H9 (cell line): ENCODE data around the gene C1QL4. TPM values are rescaled to one million over a fixed set of nuclear protein-coding genes. Genes with fewer than 3 reads are reported as not detected.

Experiments
- DNase-seq: peaks from one replicate; pipeline ENCODE4 v3.0.0-alpha.2; 2017
- H2AFZ ChIP-seq: one replicate; pipeline ENCODE4 v1.6.1; 2013; ENCODE audit warnings: mild to moderate bottlenecking, low read length, control low read depth, moderate library complexity
- H2AK5ac ChIP-seq: 2 replicates; pipeline ENCODE4 v1.6.1; 2013; ENCODE audit warnings: low read length, control low read depth, mixed read lengths; ENCODE audit not compliant: insufficient read length
- H2BK120ac ChIP-seq: one replicate; pipeline ENCODE4 v1.6.1; 2013; ENCODE audit warnings: low read depth, mild to moderate bottlenecking, low read length, control low read depth, inconsistent platforms; ENCODE audit not compliant: poor library complexity, severe bottlenecking
- H2BK12ac ChIP-seq: 2 replicates; pipeline ENCODE4 v1.6.1; 2013; ENCODE audit warnings: low read length, control low read depth, mixed read lengths, low read depth; ENCODE audit not compliant: insufficient read length
- H2BK15ac ChIP-seq: 2 replicates; pipeline ENCODE4 v1.6.1; 2013; ENCODE audit warnings: low read depth, low read length, control low read depth
- H2BK20ac ChIP-seq: one replicate; pipeline ENCODE4 v1.6.1; 2013; ENCODE audit warnings: low read depth, mild to moderate bottlenecking, low read length, control low read depth, inconsistent platforms; ENCODE audit not compliant: poor library complexity, severe bottlenecking
- H2BK5ac ChIP-seq: 2 replicates; pipeline ENCODE4 v1.6.1; 2013; ENCODE audit warnings: low read length, control low read depth, mixed read lengths; ENCODE audit not compliant: insufficient read length
- H3K14ac ChIP-seq: 2 replicates; pipeline ENCODE4 v1.6.1; 2013; ENCODE audit warnings: low read length, control low read depth; ENCODE audit not compliant: insufficient read depth
- H3K18ac ChIP-seq: 2 replicates; pipeline ENCODE4 v1.6.1; 2013; ENCODE audit warnings: low read depth, mild to moderate bottlenecking, mixed read lengths, low read length, control low read depth; ENCODE audit not compliant: insufficient read length
- H3K23ac ChIP-seq: 2 replicates; pipeline ENCODE4 v1.6.1; 2013; ENCODE audit warnings: low read length, control low read depth, mixed read lengths, low read depth; ENCODE audit not compliant: insufficient read length
- H3K23me2 ChIP-seq: 2 replicates; pipeline ENCODE4 v1.6.1; 2013; ENCODE audit warnings: low read depth, mild to moderate bottlenecking, mixed read lengths, low read length, control low read depth; ENCODE audit not compliant: insufficient read length, poor library complexity, severe bottlenecking
- H3K27ac ChIP-seq: 2 replicates; pipeline ENCODE4 v1.5.1; 2013; ENCODE audit warnings: low read length, control low read depth, mixed read lengths, low read depth; ENCODE audit not compliant: insufficient read length
- H3K27me3 ChIP-seq: 2 replicates; pipeline ENCODE4 v1.6.1; 2013; ENCODE audit warnings: low read length, control low read depth, inconsistent platforms; ENCODE audit not compliant: insufficient read depth
- H3K4ac ChIP-seq: 2 replicates; pipeline ENCODE4 v1.6.1; 2013; ENCODE audit warnings: low read depth, mild to moderate bottlenecking, control low read depth, inconsistent platforms, low read length, moderate library complexity
- H3K4me1 ChIP-seq: 2 replicates; pipeline ENCODE4 v1.6.1; 2013; ENCODE audit warnings: low read length, control low read depth, inconsistent platforms; ENCODE audit not compliant: insufficient read depth
- H3K4me2 ChIP-seq: 2 replicates; pipeline ENCODE4 v1.6.1; 2013; ENCODE audit warnings: low read length, control low read depth, mixed read lengths; ENCODE audit not compliant: insufficient read length, insufficient read depth
- H3K56ac ChIP-seq: 2 replicates; pipeline ENCODE4 v1.6.1; 2013; ENCODE audit warnings: low read depth, mild to moderate bottlenecking, mixed read lengths, low read length, control low read depth; ENCODE audit not compliant: insufficient read length
- H3K79me1 ChIP-seq: 2 replicates; pipeline ENCODE4 v1.6.1; 2013; ENCODE audit warnings: low read depth, mild to moderate bottlenecking, moderate library complexity, low read length, control low read depth, inconsistent platforms; ENCODE audit not compliant: insufficient read depth, poor library complexity, severe bottlenecking
- H3K79me2 ChIP-seq: 2 replicates; pipeline ENCODE4 v1.6.1; 2013; ENCODE audit warnings: low read length, control low read depth, inconsistent platforms; ENCODE audit not compliant: insufficient read depth
- H3K9ac ChIP-seq: 2 replicates; pipeline ENCODE4 v1.6.1; 2013; ENCODE audit warnings: low read length, control low read depth, mixed read lengths; ENCODE audit not compliant: insufficient read length; ENCODE audit errors: extremely low read depth
- H3K9me3 ChIP-seq: one replicate; pipeline ENCODE4 v1.6.1; 2013; ENCODE audit warnings: low read depth, low read length, inconsistent platforms; ENCODE audit not compliant: control insufficient read depth
- H3T11ph ChIP-seq: one replicate; pipeline ENCODE4 v1.6.1; 2013; ENCODE audit warnings: mild to moderate bottlenecking, low read length, control low read depth, inconsistent platforms
- H4K20me1 ChIP-seq: one replicate; pipeline ENCODE4 v1.6.1; 2013; ENCODE audit not compliant: control insufficient read depth, insufficient read length, insufficient read depth
- H4K5ac ChIP-seq: 2 replicates; pipeline ENCODE4 v1.6.1; 2013; ENCODE audit warnings: low read depth, mild to moderate bottlenecking, mixed read lengths, low read length, control low read depth; ENCODE audit not compliant: insufficient read length
- H4K8ac ChIP-seq: replicated peaks from 2 replicates; pipeline ENCODE4 v1.6.1; 2013; ENCODE audit warnings: low read length, control low read depth, mixed read lengths, low read depth; ENCODE audit not compliant: insufficient read length
- H4K91ac ChIP-seq: 2 replicates; pipeline ENCODE4 v1.6.1; 2013; ENCODE audit warnings: low read depth, mild to moderate bottlenecking, moderate library complexity, mixed read lengths, low read length, control low read depth; ENCODE audit not compliant: insufficient read length
- H3K27ac Mint-ChIP-seq, 3 experiments: 2 replicates in 2 of 3; 3 replicates in 1 of 3; pipeline ENCODE4 v1.8.0; 2020 to 2021; ENCODE audit warnings: mixed read lengths in 3 of 3, mild to moderate bottlenecking in 1 of 3, moderate library complexity in 1 of 3
- H3K27me3 Mint-ChIP-seq: 2 replicates; pipeline ENCODE4 v1.8.0; 2021; ENCODE audit warnings: low read depth, mild to moderate bottlenecking, moderate library complexity, mixed read lengths
- H3K36me3 Mint-ChIP-seq, 3 experiments: 2 replicates in 2 of 3; 3 replicates in 1 of 3; pipeline ENCODE4 v1.8.0; 2020 to 2021; ENCODE audit warnings: low read depth in 3 of 3, mixed read lengths in 3 of 3; ENCODE audit not compliant: insufficient read depth in 1 of 3
- H3K4me1 Mint-ChIP-seq, 2 experiments: 2 replicates each; pipeline ENCODE4 v1.8.0; 2020; ENCODE audit warnings: mixed read lengths in 2 of 2
- H3K4me3 Mint-ChIP-seq, 2 experiments: 2 replicates in 1 of 2; 3 replicates in 1 of 2; pipeline ENCODE4 v1.8.0; 2020 to 2021; ENCODE audit warnings: mild to moderate bottlenecking in 2 of 2, mixed read lengths in 2 of 2, moderate library complexity in 1 of 2
- H3K9me3 Mint-ChIP-seq, 2 experiments: 2 replicates in 1 of 2; 3 replicates in 1 of 2; pipeline ENCODE4 v1.8.0; 2020; ENCODE audit warnings: mild to moderate bottlenecking in 2 of 2, mixed read lengths in 2 of 2, moderate library complexity in 1 of 2
- WGBS: extraction: QIAGEN DNeasy Blood & Tissue Kit; methylation state at CpG from one replicate; pipeline ENCODE4 v1.1.7; 2013; ENCODE audit warnings: missing lambda C conversion rate, low lambda C conversion rate, mixed read lengths; ENCODE audit not compliant: insufficient read length; ENCODE audit errors: extremely low coverage; 5-methylcytosine and 5-hydroxymethylcytosine counted together
- total RNA-seq: library from RNA; stranded (reverse); gene quantifications from 2 replicates; pipeline ENCODE4 v1.2.1, GENCODE V29; 2021
- TF ChIP-seq, protein P1 (sequence below): fragments of 200-600 bp; sonication (generic); conservative IDR thresholded peaks from 3 replicates; pipeline ENCODE4 v1.8.0; 2021; ENCODE audit warnings: antibody characterized with exemption, mild to moderate bottlenecking

C1QL4 gene
- total RNA-seq, 1 experiment from 2014 or later, result 1.9 TPM

DNA sequence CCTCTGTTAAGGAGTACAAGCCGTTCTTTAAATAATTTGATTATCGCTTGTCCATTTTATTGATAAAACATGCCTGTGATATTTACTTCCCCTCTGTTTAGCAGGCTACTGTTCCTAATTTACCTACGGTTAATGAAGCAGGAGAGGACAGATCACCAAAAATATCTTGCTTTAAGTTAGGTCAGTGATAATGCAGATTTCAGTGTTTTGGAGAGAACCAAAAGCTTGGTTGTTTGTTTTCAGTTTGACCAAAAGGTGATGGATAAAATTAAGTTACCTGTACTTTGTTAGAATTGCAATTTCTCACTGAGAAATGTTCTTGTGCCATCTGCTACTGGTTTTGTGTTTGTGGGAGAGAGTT is 31.2 kb upstream of the C1QL4 start:
- Histone ChIP-seq H4K20me1 (no peaks in the 10 kb centered on the region), H4K8ac (no peak overlapping the region), H3K27me3 (0 out of 2 replicates have a peak, but pooled peaks cover 2% of the 10 kb centered on the region), H3K4me1 (no peaks in the 10 kb centered on the region; the same call in 1 of the 2 replicates), H3K4me2 (peak overlapping the region; percentile 97), H3K56ac (no peak overlapping the region), H4K5ac (no peak overlapping the region), H3K79me2 (peaks cover 7% of the 10 kb centered on the region; the same call in 1 of the 2 replicates), H3K9me3 (no peaks in the 10 kb centered on the region), H2BK12ac (no peak overlapping the region), H3T11ph (no peak overlapping the region), H2BK15ac (no peak overlapping the region), H2BK120ac (no peak overlapping the region), H3K23me2 (peaks cover 4% of the 10 kb centered on the region), H3K4ac (no peak overlapping the region), H3K27ac (no peak overlapping the region), H3K14ac (no peak overlapping the region), H2AFZ (no peak overlapping the region), H2AK5ac (no peak overlapping the region), H3K23ac (no peak overlapping the region), H3K79me1 (peaks cover 2% of the 10 kb centered on the region), H4K91ac (no peak overlapping the region), H3K18ac (no peak overlapping the region), H3K9ac (peak overlapping the region; percentile 85), H2BK5ac (no peak overlapping the region), H2BK20ac (no peak overlapping the region)
- Mint-ChIP-seq H3K9me3 (no peaks in the 10 kb centered on the region), H3K4me1 (peaks cover 18 to 28% of the 10 kb centered on the region in 2 experiments), H3K27ac (0 out of 7 replicates have a peak overlapping the region, but pooled peaks of 1 of the 3 experiments have one; percentile 48), H3K4me3 (peak overlapping the region; percentile 87 to 95), H3K27me3 (peaks cover 15% of the 10 kb centered on the region), H3K36me3 (peaks cover 0 to 6% (median 5%) of the 10 kb centered on the region in 3 experiments; a peak in 3 of 7 replicates)
- TF ChIP-seq, protein P1, sequence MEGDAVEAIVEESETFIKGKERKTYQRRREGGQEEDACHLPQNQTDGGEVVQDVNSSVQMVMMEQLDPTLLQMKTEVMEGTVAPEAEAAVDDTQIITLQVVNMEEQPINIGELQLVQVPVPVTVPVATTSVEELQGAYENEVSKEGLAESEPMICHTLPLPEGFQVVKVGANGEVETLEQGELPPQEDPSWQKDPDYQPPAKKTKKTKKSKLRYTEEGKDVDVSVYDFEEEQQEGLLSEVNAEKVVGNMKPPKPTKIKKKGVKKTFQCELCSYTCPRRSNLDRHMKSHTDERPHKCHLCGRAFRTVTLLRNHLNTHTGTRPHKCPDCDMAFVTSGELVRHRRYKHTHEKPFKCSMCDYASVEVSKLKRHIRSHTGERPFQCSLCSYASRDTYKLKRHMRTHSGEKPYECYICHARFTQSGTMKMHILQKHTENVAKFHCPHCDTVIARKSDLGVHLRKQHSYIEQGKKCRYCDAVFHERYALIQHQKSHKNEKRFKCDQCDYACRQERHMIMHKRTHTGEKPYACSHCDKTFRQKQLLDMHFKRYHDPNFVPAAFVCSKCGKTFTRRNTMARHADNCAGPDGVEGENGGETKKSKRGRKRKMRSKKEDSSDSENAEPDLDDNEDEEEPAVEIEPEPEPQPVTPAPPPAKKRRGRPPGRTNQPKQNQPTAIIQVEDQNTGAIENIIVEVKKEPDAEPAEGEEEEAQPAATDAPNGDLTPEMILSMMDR, result no peak
- no CpG with 5 or more reads among the region's 3 CpGs for WGBS
- no peak for DNase-seq
